Measurements from ENCODE around the gene ZC3HAV1.
"Not testable (repeated sequence)": the region's sequence is repeated elsewhere in the genome, so short reads cannot be mapped to it uniquely, and the experiment has no call there.

Gene ZC3HAV1

GRCh38 chr7:139104091-139104450 is 5.4 kb downstream of the ZC3HAV1 start:
- Histone ChIP-seq H3K27me3 (ENCODE audit: insufficient read depth, poor library complexity, severe bottlenecking) (no peaks in the 10 kb centered on the region), H3K27ac (replicated peaks) (peak overlapping the region; percentile 97), H3K4me3 (replicated peaks; ENCODE audit: insufficient read depth, low read length) (peak overlapping the region; percentile 92)
- TF ChIP-seq POLR2AphosphoS5 (IDR thresholded peaks at IDR 0.05; ENCODE audit: low read depth), result peak; percentile 34; the same call in 1 of the 2 replicates
- 0 out of 2 replicates have a peak, but pooled peaks have one; percentile 8 for TF ChIP-seq SPI1 (IDR thresholded peaks at IDR 0.05; ENCODE audit: borderline replicate concordance, low read depth)
- TF ChIP-seq REST (IDR thresholded peaks at IDR 0.05; ENCODE audit: insufficient replicate concordance, low read depth), result no peak
- DNase-seq (ENCODE audit: low read depth in 1 of 2, low spot score in 1 of 2), result peak in 1 of 2 experiments; percentile 63

GRCh38 chr7:139103057-139103815 is 6.3 kb downstream of the ZC3HAV1 start:
- Histone ChIP-seq H3K27ac (replicated peaks) (peak overlapping the region; percentile 97), H3K4me3 (replicated peaks; ENCODE audit: insufficient read depth, low read length) (peak overlapping the region; percentile 92), H3K27me3 (ENCODE audit: insufficient read depth, poor library complexity, severe bottlenecking) (no peaks in the 10 kb centered on the region)
- TF ChIP-seq GABPA (IDR thresholded peaks at IDR 0.05; ENCODE audit: low read depth) (no peak), SPI1 (IDR thresholded peaks at IDR 0.05; ENCODE audit: borderline replicate concordance, low read depth) (0 out of 2 replicates have a peak, but pooled peaks have one; percentile 2), CTCF (IDR thresholded peaks at IDR 0.05; ENCODE audit: insufficient read depth, low read length) (no peak)
- no peak for DNase-seq (ENCODE audit: low read depth in 1 of 2, low spot score in 1 of 2)

- H3K27me3 ChIP-seq (ENCODE audit: insufficient read depth, poor library complexity, severe bottlenecking); DNase-seq (ENCODE audit: low read depth in 1 of 2, low spot score in 1 of 2); H3K4me3 ChIP-seq (replicated peaks; ENCODE audit: insufficient read depth, low read length): not testable (repeated sequence)
- peak overlapping the region; percentile 97; the same call in 1 of the 2 replicates for H3K27ac ChIP-seq (replicated peaks)
These were observed 7.8 kb downstream of the ZC3HAV1 start for GRCh38 chr7:139101637-139102158.

- H3K27ac ChIP-seq (replicated peaks), result peak overlapping the region; percentile 1
- no peaks in the 10 kb centered on the region for H3K27me3 ChIP-seq (ENCODE audit: insufficient read depth, poor library complexity, severe bottlenecking)
- TF ChIP-seq REST (IDR thresholded peaks at IDR 0.05; ENCODE audit: insufficient replicate concordance, low read depth) (no peak), POLR2AphosphoS5 (IDR thresholded peaks at IDR 0.05; ENCODE audit: low read depth) (no peak), CTCF (IDR thresholded peaks at IDR 0.05; ENCODE audit: insufficient read depth, low read length) (no peak), SPI1 (IDR thresholded peaks at IDR 0.05; ENCODE audit: borderline replicate concordance, low read depth) (no peak), GABPA (IDR thresholded peaks at IDR 0.05; ENCODE audit: low read depth) (no peak)
- H3K4me3 ChIP-seq (replicated peaks; ENCODE audit: insufficient read depth, low read length), result no peak overlapping the region
- DNase-seq (ENCODE audit: low read depth in 1 of 2, low spot score in 1 of 2), result no peak
These were observed 10.2 kb downstream of the ZC3HAV1 start for GRCh38 chr7:139099172-139099947.

All from HL-60 (cell line).